Activated CD8-positive, alpha-beta memory T cell treated with anti-CD3 and anti-CD28 coated beads, Interleukin-2, amount 10 ng/mL, durations not matched to agents 7 days and 5 days (primary cell): ENCODE data around the gene SLC25A6. TPM values are rescaled to one million over a fixed set of nuclear protein-coding genes. Genes with fewer than 3 reads are reported as not detected.
A peak's percentile ranks its signal among the peaks of the same experiment; 100 is the strongest.
"Not testable (repeated sequence)": the region's sequence is repeated elsewhere in the genome, so short reads cannot be mapped to it uniquely, and the experiment has no call there.

Experiments
- ATAC-seq: fragments of 150-1000 bp; cut with Tn5 transposase; one replicate; pipeline ENCODE4 v1.10.0; 2021; ENCODE audit warnings: moderate library complexity
- CTCF ChIA-PET: fragments of 350-600 bp; sonication (Branson Sonifier 250); formaldehyde crosslinking; loops from one replicate; lab custom pipeline; 2021; ENCODE audit warnings: antibody characterized with exemption; lab: Charles Lee
- DNase-seq: peaks from one replicate; pipeline ENCODE4 v3.0.0-alpha.2; 2020
- H3K27ac Mint-ChIP-seq: one replicate; pipeline ENCODE4 v1.8.0; 2021; ENCODE audit warnings: mild to moderate bottlenecking, mixed read lengths
- H3K27me3 Mint-ChIP-seq: one replicate; pipeline ENCODE4 v1.8.0; 2021; ENCODE audit warnings: mixed read lengths
- H3K36me3 Mint-ChIP-seq: one replicate; pipeline ENCODE4 v1.8.0; 2021; ENCODE audit warnings: mild to moderate bottlenecking, mixed read lengths
- H3K4me1 Mint-ChIP-seq: one replicate; pipeline ENCODE4 v1.8.0; 2021; ENCODE audit warnings: mixed read lengths
- H3K4me3 Mint-ChIP-seq: one replicate; pipeline ENCODE4 v1.8.0; 2021; ENCODE audit warnings: mild to moderate bottlenecking, moderate library complexity, mixed read lengths
- H3K9me3 Mint-ChIP-seq: one replicate; pipeline ENCODE4 v1.8.0; 2022; ENCODE audit warnings: low read depth, mixed read lengths
- total RNA-seq, 2 experiments: library from RNA; stranded (reverse); gene quantifications; one replicate each; pipeline ENCODE4 v1.2.3, GENCODE V29; 2021

Gene SLC25A6
- total RNA-seq, 2 experiments from 2014 or later: 204 to 235 TPM

DNA sequence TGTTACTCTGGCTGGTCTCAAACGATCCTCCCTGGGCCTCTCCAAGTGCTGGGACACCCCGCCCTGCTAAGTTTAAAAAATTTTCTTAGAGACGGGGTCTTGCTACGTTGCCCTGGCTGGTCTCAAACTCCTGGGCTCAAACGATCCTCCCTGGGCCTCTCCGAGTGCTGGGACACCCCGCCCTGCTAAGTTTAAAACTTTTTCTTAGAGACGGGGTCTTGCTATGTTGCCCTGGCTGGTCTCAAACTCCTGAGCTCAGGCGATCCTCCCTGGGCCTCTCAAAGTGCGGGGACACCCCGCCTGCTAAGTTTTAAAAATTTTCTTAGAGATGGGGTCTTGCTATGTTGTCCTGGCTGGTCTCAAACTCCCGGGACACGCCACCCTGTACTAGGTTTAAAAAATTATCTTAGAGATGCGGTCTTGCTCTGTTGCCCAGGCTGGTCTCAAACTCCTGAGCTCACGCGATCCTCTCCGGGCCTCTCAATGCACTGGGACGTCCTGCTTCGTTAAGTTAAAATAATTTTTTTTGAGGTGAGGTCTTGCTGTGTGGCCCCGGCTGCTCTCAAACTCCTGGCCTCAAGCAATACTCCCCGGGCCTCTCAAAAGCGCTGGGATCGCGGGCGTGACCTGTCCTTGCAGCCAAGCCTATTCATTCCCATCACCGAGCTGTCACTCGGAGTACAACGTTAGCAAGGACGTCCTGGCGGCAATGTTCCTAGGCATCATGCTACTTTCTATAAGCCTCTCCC, 1.1 kb downstream of the SLC25A6 start:
- Mint-ChIP-seq H3K27me3 (no peaks in the 10 kb centered on the region), H3K9me3 (no peaks in the 10 kb centered on the region), H3K27ac (peak overlapping the region; percentile 97), H3K4me3 (peak overlapping the region; percentile 94), H3K4me1 (peaks cover 54% of the 10 kb centered on the region), H3K36me3 (peaks cover 52% of the 10 kb centered on the region)
- peak; percentile 39 for DNase-seq
- no peak for ATAC-seq
- CTCF ChIA-PET: no interaction called here

- ATAC-seq: no peak
- Mint-ChIP-seq H3K4me1 (peaks cover 45% of the 10 kb centered on the region), H3K36me3 (peaks cover 54% of the 10 kb centered on the region), H3K9me3 (no peaks in the 10 kb centered on the region), H3K27me3 (no peaks in the 10 kb centered on the region), H3K4me3 (peak overlapping the region; percentile 43), H3K27ac (no peak overlapping the region)
- DNase-seq: peak; percentile 33
- CTCF ChIA-PET: no interaction called here
Observed at GRCh38 chrX:1389993-1390285, 2.0 kb downstream of the SLC25A6 start.

DNA sequence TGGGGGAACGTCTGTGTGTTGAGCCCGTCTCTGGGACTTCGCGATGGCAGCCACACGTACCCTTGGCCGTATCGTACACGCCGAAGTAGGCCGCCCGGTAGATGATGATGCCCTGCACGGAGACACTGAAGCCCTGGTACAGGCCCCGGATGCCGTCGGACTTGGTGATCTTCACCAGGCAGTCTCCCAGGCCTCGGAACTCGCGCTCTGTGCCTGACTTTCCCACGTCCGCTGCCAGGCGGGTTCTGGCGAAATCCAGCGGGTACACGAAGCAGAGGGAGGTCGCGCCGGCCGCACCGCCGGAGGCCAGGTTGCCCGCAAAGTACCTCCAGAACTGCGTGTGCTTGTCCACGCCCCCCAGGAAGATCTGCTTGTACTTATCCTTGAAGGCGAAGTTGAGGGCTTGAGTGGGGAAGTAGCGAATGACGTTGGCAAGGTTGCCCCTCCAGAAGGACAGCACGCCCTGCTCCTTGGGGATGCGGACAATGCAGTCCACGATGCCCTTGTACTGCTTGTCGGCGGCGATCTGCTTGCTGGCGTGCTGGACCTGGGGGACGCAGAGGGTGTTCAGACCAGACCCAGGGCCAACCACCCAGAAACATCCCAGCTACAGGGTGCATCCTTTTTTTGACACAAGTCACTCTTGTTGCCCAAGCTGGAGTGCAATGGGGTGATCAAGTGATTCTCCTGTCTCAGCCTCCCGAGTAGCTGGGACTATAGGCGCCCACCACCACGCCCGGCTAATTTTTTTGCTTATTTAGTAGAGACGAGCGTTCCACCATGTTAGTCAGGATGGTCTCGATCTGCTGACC, 2.5 kb downstream of the SLC25A6 start:
- no peak for ATAC-seq
- CTCF ChIA-PET: no interaction called here
- Mint-ChIP-seq H3K4me1 (peaks cover 41% of the 10 kb centered on the region), H3K27me3 (no peaks in the 10 kb centered on the region), H3K27ac (no peak overlapping the region), H3K4me3 (no peak overlapping the region), H3K36me3 (peaks cover 58% of the 10 kb centered on the region), H3K9me3 (no peaks in the 10 kb centered on the region)
- DNase-seq: peak; percentile 39

GRCh38 chrX:1388651-1389050, 3.3 kb downstream of the SLC25A6 start:
- DNase-seq (peak; percentile 31), ATAC-seq (no peak)
- H3K36me3 Mint-ChIP-seq: peaks cover 60% of the 10 kb centered on the region
- no peaks in the 10 kb centered on the region for H3K27me3 Mint-ChIP-seq
- CTCF ChIA-PET: no interaction called here
- no peaks in the 10 kb centered on the region for H3K9me3 Mint-ChIP-seq
- H3K27ac Mint-ChIP-seq: no peak overlapping the region
- H3K4me1 Mint-ChIP-seq: peaks cover 35% of the 10 kb centered on the region
- H3K4me3 Mint-ChIP-seq: no peak overlapping the region

GRCh38 chrX:1387141-1387776, 4.7 kb downstream of the SLC25A6 start:
- Mint-ChIP-seq H3K9me3 (no peaks in the 10 kb centered on the region), H3K4me3 (no peak overlapping the region), H3K27ac (no peak overlapping the region), H3K4me1 (peaks cover 33% of the 10 kb centered on the region), H3K27me3 (no peaks in the 10 kb centered on the region), H3K36me3 (peaks cover 62% of the 10 kb centered on the region)
- peak; percentile 40 for DNase-seq
- CTCF ChIA-PET: no interaction called here
- no peak for ATAC-seq

GRCh38 chrX:1386338-1387127, 5.4 kb downstream of the SLC25A6 start:
- H3K9me3 Mint-ChIP-seq: no peaks in the 10 kb centered on the region
- H3K36me3 Mint-ChIP-seq: peaks cover 63% of the 10 kb centered on the region
- DNase-seq (peak; percentile 38), ATAC-seq (no peak)
- H3K27ac Mint-ChIP-seq: no peak overlapping the region
- no peak overlapping the region for H3K4me3 Mint-ChIP-seq
- CTCF ChIA-PET: no interaction called here
- peaks cover 33% of the 10 kb centered on the region for H3K4me1 Mint-ChIP-seq
- no peaks in the 10 kb centered on the region for H3K27me3 Mint-ChIP-seq

DNA sequence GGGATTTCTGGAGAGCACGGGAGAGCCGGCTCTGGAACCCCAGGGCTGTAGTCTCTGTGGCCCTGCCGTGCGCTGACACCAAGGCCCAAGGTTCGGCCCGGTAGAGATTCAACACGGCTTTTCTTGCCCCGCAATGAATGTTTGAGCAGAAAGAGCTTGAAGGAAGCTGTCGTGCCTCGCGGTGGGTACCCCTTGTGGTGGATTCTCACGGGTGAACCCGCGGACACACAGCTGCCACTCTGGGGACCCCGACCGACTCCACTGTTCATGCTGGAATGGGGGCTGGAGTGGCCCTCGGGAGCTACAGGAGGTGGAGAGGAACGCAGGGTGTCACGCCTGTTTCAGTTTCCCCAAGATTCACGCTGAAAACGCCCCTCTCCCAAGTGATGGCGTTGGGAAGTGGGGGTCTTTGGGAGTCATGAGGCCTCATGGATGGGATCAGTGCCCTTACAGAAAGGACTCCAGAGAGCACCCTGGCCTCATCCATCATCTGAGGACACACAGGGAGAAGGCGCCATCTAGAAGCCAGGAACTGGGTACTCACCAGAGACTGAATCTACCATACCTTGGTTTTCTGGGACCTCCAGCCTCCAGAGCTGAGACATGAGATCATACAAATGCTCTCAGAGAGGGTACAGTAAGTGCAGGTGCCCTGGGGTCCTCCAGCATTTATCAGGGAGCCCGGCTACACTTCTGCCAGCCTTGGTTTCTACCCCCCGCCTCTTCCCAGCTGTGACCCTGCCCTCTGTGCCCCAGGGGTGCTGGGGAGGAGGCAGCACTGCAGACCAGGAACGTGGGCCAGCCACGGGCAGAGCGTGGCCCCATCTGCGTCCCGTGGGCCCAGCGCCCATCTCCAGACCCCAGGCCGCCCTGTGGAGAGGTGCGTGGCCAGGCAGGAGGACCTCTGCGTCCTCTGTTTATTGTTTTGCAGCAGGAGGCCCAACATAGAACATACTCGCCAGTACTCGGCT, 6.4 kb downstream of the SLC25A6 start:
- Mint-ChIP-seq H3K9me3 (no peaks in the 10 kb centered on the region), H3K4me1 (peaks cover 25% of the 10 kb centered on the region), H3K27ac (no peak overlapping the region), H3K27me3 (no peaks in the 10 kb centered on the region), H3K4me3 (no peak overlapping the region), H3K36me3 (peaks cover 57% of the 10 kb centered on the region)
- DNase-seq: peak; percentile 36
- CTCF ChIA-PET: no interaction called here
- ATAC-seq: no peak

DNA sequence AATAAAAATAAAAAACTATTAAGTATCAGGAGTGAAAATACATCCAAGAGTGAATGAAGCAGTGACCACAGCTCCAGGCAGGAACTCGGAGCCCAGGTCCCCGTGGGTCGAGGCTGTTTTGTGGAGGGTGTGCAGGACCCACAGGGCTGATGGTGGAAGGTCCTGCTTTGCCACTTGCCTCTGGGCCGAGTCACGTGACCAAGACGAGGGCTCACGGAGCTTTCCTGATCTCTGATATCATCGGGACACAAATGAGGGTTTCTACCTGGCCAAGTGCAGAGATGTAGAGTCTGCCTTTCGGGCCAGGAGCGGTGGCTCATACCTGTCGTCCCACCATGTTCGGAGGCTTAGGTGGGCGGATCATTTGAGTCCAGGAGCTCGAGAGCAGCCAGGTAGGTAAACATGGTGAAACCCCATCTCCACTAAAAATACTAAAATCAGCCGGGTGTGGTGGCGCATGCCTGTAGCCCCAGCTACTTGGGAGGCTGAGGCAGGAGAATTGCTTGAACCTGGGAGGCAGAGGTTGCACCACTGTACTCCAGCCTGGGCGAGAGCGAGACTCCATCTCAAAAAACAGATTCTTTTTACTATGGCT, 7.2 kb downstream of the SLC25A6 start:
- DNase-seq: peak; percentile 39
- Mint-ChIP-seq H3K9me3 (no peaks in the 10 kb centered on the region), H3K36me3 (peaks cover 54% of the 10 kb centered on the region), H3K4me3 (no peak overlapping the region), H3K27me3 (no peaks in the 10 kb centered on the region), H3K4me1 (peaks cover 20% of the 10 kb centered on the region), H3K27ac (no peak overlapping the region)
- no peak for ATAC-seq
- CTCF ChIA-PET: no interaction called here

DNA sequence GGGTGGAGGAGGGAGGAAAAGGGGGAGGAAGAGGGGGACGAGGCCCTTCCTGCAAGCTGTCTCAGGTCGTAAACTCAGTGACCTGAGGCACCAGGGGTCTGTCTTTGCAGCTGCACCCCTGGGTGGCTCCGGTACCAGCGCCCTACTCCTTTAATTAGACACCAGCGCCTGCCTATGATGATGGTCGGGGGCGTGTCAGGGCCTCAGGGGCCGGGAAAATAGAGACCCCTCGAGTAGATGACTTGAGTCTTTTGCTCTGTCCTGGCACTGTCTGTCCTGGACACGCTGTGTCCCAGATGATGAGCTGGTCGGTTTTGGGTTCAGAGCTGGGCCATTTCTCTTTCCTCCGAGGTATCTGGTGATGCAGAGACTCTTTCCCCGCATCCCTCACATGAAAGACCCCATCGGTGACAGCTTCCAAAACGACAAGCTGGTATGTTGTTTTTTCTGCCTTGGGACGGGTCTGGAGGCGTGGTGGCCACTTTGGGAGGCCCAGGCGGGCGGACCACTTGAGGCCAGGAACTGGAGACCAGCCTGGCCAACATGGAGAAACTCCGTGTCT, 11.2 kb downstream of the SLC25A6 start:
- peak; percentile 18 for ATAC-seq
- H3K27me3 Mint-ChIP-seq: no peaks in the 10 kb centered on the region
- CTCF ChIA-PET: no interaction called here
- DNase-seq: no peak
- no peak overlapping the region for H3K4me3 Mint-ChIP-seq
- peaks cover 18% of the 10 kb centered on the region for H3K36me3 Mint-ChIP-seq
- no peak overlapping the region for H3K27ac Mint-ChIP-seq
- H3K4me1 Mint-ChIP-seq: no peaks in the 10 kb centered on the region
- H3K9me3 Mint-ChIP-seq: no peaks in the 10 kb centered on the region

- CTCF ChIA-PET: no interaction called here
- Mint-ChIP-seq H3K4me3 (no peak overlapping the region), H3K27me3 (no peaks in the 10 kb centered on the region), H3K27ac (no peak overlapping the region), H3K4me1 (no peaks in the 10 kb centered on the region), H3K9me3 (no peaks in the 10 kb centered on the region), H3K36me3 (peaks cover 2% of the 10 kb centered on the region)
- DNase-seq (no peak), ATAC-seq (no peak)
Observed at GRCh38 chrX:1378306-1378759, 13.6 kb downstream of the SLC25A6 start.

GRCh38 chrX:1368385-1368698, 23.6 kb downstream of the SLC25A6 start:
- no peak for ATAC-seq
- H3K27ac Mint-ChIP-seq: no peak overlapping the region
- CTCF ChIA-PET: no interaction called here
- peaks cover 9% of the 10 kb centered on the region for H3K36me3 Mint-ChIP-seq
- H3K27me3 Mint-ChIP-seq: no peaks in the 10 kb centered on the region
- peaks cover 6% of the 10 kb centered on the region for H3K4me1 Mint-ChIP-seq
- no peak overlapping the region for H3K4me3 Mint-ChIP-seq
- no peaks in the 10 kb centered on the region for H3K9me3 Mint-ChIP-seq
- no peak for DNase-seq

- CTCF ChIA-PET, H3K9me3 Mint-ChIP-seq, H3K4me3 Mint-ChIP-seq, ATAC-seq, H3K27ac Mint-ChIP-seq, H3K4me1 Mint-ChIP-seq, DNase-seq, H3K27me3 Mint-ChIP-seq: not testable (repeated sequence)
- peaks cover 12% of the 10 kb centered on the region for H3K36me3 Mint-ChIP-seq
Observed at GRCh38 chrX:1366363-1366762, 25.6 kb downstream of the SLC25A6 start.
